HG02943 (cell line): ENCODE results near the gene ETS1.

Experiments used
- ATAC-seq: cut with Tn5 transposase; IDR thresholded peaks from one replicate; pipeline ENCODE4 v1.9.1; 2021; ENCODE audit warnings: mild to moderate bottlenecking, low read depth, moderate library complexity; ENCODE audit not compliant: unreplicated experiment

ETS1 gene

GRCh38 chr11:128573638-128574037, 13.7 kb downstream of the ETS1 start:
- no peak for ATAC-seq

- no peak for ATAC-seq
These were observed 14.4 kb downstream of the ETS1 start for GRCh38 chr11:128572965-128573364.

- ATAC-seq: no peak
These were observed 16.7 kb downstream of the ETS1 start for GRCh38 chr11:128570632-128571031.

- ATAC-seq: no peak
These were observed 18.1 kb downstream of the ETS1 start for GRCh38 chr11:128569291-128569690.

GRCh38 chr11:128568166-128568778, 19.1 kb downstream of the ETS1 start:
- ATAC-seq: no peak

GRCh38 chr11:128567130-128567529, 20.2 kb downstream of the ETS1 start:
- ATAC-seq: no peak

- no peak for ATAC-seq
These were observed 21.5 kb downstream of the ETS1 start for GRCh38 chr11:128565881-128566280.

- ATAC-seq: no peak
These were observed 22.6 kb downstream of the ETS1 start for GRCh38 chr11:128564642-128565245.

GRCh38 chr11:128563942-128564641, 23.3 kb downstream of the ETS1 start:
- ATAC-seq: no peak

GRCh38 chr11:128563308-128563707, 24.1 kb downstream of the ETS1 start:
- ATAC-seq: no peak

GRCh38 chr11:128559496-128560103, 27.8 kb downstream of the ETS1 start:
- ATAC-seq: no peak

- ATAC-seq: no peak
These were observed 31.8 kb downstream of the ETS1 start for GRCh38 chr11:128555606-128556005.

GRCh38 chr11:128553662-128554362, 33.5 kb downstream of the ETS1 start:
- no peak for ATAC-seq

GRCh38 chr11:128552783-128553661, 34.3 kb downstream of the ETS1 start:
- peak; percentile 55 for ATAC-seq

- peak; percentile 57 for ATAC-seq
These were observed 35.6 kb downstream of the ETS1 start for GRCh38 chr11:128551611-128552335.

- no peak for ATAC-seq
These were observed 36.3 kb downstream of the ETS1 start for GRCh38 chr11:128551058-128551457.

GRCh38 chr11:128550261-128550821, 37.0 kb downstream of the ETS1 start:
- no peak for ATAC-seq

- no peak for ATAC-seq
These were observed 38.0 kb downstream of the ETS1 start for GRCh38 chr11:128549256-128549944.
